GM19372 (cell line): Measurements from ENCODE around the gene SF3B2.
"Not testable (repeated sequence)": the region's sequence is repeated elsewhere in the genome, so short reads cannot be mapped to it uniquely, and the experiment has no call there.

Source experiments
- ATAC-seq: cut with Tn5 transposase; IDR thresholded peaks from one replicate; pipeline ENCODE4 v1.9.1; 2021; ENCODE audit warnings: mild to moderate bottlenecking, low read depth, moderate library complexity; ENCODE audit not compliant: unreplicated experiment

SF3B2 gene

DNA sequence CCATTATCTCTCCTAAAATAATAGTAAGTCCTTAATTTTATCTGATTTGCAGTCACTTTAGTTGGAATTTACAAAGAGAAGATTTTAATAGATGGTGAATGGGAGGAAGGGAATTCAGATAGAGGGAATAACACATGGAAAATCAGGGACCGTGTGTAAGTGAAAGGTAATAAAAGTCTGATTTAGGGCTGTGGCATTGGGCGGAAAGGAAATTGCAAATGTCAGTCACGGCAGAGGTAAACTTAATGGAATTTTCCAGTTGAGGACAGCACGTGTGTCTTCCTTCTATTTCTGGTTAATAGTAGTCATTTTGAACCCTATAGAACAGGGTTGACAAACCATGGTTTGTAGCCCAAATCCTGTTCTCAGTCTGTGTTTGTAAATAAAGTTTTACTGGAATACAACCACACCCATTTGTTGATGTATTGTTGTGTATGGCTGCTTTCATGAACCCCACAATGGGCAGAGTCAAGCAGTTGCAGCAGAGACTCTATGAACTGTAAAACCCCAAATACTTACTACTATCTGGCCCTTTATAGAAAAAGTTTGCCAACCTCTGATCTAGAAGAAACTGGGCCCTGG lies 52.0 kb downstream of the SF3B2 start:
- no peak for ATAC-seq

DNA sequence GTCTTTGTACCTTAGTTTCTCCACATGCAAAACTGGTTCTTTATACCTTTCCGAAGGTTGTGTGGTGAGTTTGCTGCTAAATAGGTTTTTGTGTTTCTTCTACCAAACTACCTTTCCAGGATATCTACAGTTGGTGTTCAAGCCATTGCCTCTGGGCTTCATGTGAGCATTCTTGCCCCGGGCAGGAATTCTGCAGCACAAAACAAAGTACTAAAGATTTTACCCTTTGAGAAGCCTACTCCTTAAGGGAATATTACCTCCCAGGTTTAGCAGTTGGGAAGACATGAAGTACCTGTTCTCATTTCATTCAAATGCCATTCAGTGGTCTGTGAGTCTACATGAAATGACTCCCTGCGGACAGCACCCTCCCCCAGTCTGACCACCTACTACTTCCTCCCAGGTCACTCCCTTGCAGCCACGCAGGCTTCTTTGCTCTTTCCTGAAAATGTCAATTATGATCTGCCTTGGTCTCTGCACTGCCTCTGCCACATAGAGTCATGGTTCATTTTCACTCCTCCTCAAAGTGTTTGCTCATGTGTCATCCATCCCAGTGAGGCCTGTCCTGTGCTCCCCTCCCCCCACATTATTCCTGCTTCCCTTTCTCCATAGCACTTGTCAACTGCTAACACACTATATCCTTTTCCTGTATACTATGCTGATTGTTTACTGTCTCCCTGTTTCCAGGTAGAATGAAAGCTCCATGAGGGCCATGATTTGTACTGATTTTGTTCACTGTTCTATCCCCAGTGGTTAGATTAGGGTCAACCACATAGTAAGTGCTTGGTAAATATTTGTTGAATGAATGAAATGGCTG lies 54.8 kb downstream of the SF3B2 start:
- no peak for ATAC-seq

GRCh38 chr11:66107600-66108510 lies 55.7 kb downstream of the SF3B2 start:
- no peak for ATAC-seq

- no peak for ATAC-seq
Observed at GRCh38 chr11:66109294-66109693, 57.1 kb downstream of the SF3B2 start.

DNA sequence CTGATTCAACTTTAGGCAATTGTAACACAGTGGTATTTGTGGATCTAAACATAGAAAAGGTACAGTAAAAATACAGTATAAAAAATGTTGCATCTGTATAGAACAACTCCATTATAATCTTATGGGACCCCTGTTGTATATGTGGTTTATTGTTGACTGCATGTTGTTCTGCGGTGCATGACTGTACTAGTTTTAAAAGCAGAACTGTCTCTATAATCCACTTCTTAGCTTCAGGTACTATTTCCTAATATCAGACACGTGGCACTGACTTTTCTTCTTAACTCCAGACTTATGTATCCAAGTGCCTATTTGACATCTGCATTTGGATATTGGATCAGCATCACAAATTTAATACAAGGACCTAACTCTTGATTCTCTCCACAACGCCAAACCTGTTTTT lies 59.0 kb downstream of the SF3B2 start:
- ATAC-seq: no peak

- no peak for ATAC-seq
Observed at GRCh38 chr11:66112041-66112491, 59.9 kb downstream of the SF3B2 start.

GRCh38 chr11:66112601-66113499 lies 60.7 kb downstream of the SF3B2 start:
- ATAC-seq: no peak

DNA sequence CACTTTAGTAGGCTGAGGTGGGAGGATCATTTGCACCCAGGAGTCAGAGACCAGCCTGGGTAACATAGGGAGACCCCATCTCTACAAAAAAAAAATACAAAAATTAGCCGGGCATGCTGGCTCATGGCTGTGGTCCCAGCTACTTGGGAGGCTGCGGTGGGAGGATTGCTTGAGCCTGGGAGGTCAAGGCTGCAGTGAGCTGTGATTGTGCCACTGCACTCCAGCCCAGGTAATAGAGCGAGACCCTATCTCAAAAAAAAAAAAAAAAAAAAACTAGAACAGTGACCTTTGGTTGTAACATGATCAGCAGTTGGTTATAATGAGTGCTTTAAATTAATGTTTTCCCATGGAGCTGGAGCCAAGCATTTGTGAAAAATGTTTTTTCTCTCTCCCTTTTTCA lies 62.8 kb downstream of the SF3B2 start:
- not testable (repeated sequence) for ATAC-seq

- no peak for ATAC-seq
Observed at GRCh38 chr11:66115638-66116301, 63.6 kb downstream of the SF3B2 start.

- ATAC-seq: no peak
Observed at GRCh38 chr11:66116576-66117361, 64.6 kb downstream of the SF3B2 start.

DNA sequence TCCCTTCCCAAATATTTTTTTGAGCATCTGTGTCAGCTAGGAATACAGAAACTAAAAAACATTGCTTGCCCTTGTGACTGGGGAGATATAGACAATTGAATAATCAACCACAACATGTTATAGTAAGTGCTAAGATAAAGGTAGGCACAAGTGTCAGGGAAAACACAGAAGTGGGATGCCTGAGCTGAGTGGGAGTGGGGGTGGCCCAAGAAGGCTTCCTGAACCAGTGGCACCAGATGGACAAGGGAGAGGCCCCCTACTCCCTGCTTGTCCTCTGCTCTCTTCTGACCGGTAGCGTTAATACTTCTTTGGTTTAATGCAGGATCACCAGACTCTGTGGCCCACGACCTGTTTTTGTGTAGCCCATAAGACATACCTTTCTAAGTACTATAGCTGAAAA lies 66.7 kb downstream of the SF3B2 start:
- no peak for ATAC-seq
